Trophoblast cell (in vitro differentiated cells and primary cell): ENCODE results near the gene HOPX.

Experiments
- DNase-seq, 2 donors: peaks; one replicate each; pipeline ENCODE4 v3.0.0-alpha.2; 2016
- H2AFZ ChIP-seq: 2 replicates; pipeline ENCODE4 v1.6.1; 2013; ENCODE audit warnings: low read length, moderate library complexity, mild to moderate bottlenecking; ENCODE audit not compliant: insufficient read depth, poor library complexity
- H2AK5ac ChIP-seq: 2 replicates; pipeline ENCODE4 v1.6.1; 2013; ENCODE audit warnings: mild to moderate bottlenecking, low read length
- H2BK120ac ChIP-seq: 2 replicates; pipeline ENCODE4 v1.6.1; 2013; ENCODE audit warnings: low read length, mild to moderate bottlenecking, moderate library complexity; ENCODE audit not compliant: insufficient read depth, poor library complexity
- H2BK12ac ChIP-seq: 2 replicates; pipeline ENCODE4 v1.6.1; 2013; ENCODE audit warnings: mild to moderate bottlenecking, low read length, moderate library complexity
- H2BK5ac ChIP-seq: 2 replicates; pipeline ENCODE4 v1.6.1; 2013; ENCODE audit warnings: low read length, low read depth, moderate library complexity, mild to moderate bottlenecking; ENCODE audit not compliant: poor library complexity
- H3K14ac ChIP-seq: 2 replicates; pipeline ENCODE4 v1.6.1; 2013; ENCODE audit warnings: mild to moderate bottlenecking, low read length
- H3K18ac ChIP-seq: 2 replicates; pipeline ENCODE4 v1.6.1; 2013; ENCODE audit warnings: mild to moderate bottlenecking, low read length
- H3K23ac ChIP-seq: 2 replicates; pipeline ENCODE4 v1.6.1; 2013; ENCODE audit warnings: low read length
- H3K27ac ChIP-seq: 2 replicates; pipeline ENCODE4 v1.5.1; 2013; ENCODE audit warnings: low read depth, mild to moderate bottlenecking, inconsistent platforms, low read length, moderate library complexity
- H3K27me3 ChIP-seq: 2 replicates; pipeline ENCODE4 v1.6.1; 2013; ENCODE audit warnings: inconsistent platforms, mild to moderate bottlenecking, low read length, moderate library complexity; ENCODE audit not compliant: insufficient read depth
- H3K36me3 ChIP-seq, 2 experiments: 1 replicate in 1 of 2; 2 replicates in 1 of 2; pipeline ENCODE4 v1.6.1; 2013; ENCODE audit warnings: low read length in 2 of 2, mild to moderate bottlenecking in 2 of 2, moderate library complexity in 1 of 2; ENCODE audit not compliant: insufficient read depth in 2 of 2, control insufficient read depth in 1 of 2
- H3K4ac ChIP-seq: 2 replicates; pipeline ENCODE4 v1.6.1; 2013; ENCODE audit warnings: low read depth, mild to moderate bottlenecking, low read length, moderate library complexity
- H3K4me1 ChIP-seq, 2 experiments: 1 replicate in 1 of 2; 2 replicates in 1 of 2; pipeline ENCODE4 v1.6.1; 2013; ENCODE audit warnings: low read length in 2 of 2, mild to moderate bottlenecking in 2 of 2, moderate library complexity in 1 of 2; ENCODE audit not compliant: insufficient read depth in 2 of 2, control insufficient read depth in 1 of 2
- H3K4me2 ChIP-seq: 2 replicates; pipeline ENCODE4 v1.6.1; 2013; ENCODE audit warnings: inconsistent platforms, mild to moderate bottlenecking, low read length, moderate library complexity
- H3K4me3 ChIP-seq: 2 replicates; pipeline ENCODE4 v1.5.1; 2013; ENCODE audit warnings: mild to moderate bottlenecking, low read depth, low read length, inconsistent platforms
- H3K79me1 ChIP-seq: one replicate; pipeline ENCODE4 v1.6.1; 2013; ENCODE audit warnings: low read length
- H3K79me2 ChIP-seq: 2 replicates; pipeline ENCODE4 v1.6.1; 2013; ENCODE audit warnings: low read length, mild to moderate bottlenecking; ENCODE audit not compliant: control insufficient read depth, insufficient read depth, poor library complexity
- H3K9ac ChIP-seq: 2 replicates; pipeline ENCODE4 v1.6.1; 2013; ENCODE audit warnings: mild to moderate bottlenecking, low read length
- H3K9me3 ChIP-seq: 2 replicates; pipeline ENCODE4 v1.6.1; 2013; ENCODE audit warnings: low read depth, mild to moderate bottlenecking, control low read depth, inconsistent platforms, low read length; ENCODE audit not compliant: insufficient read depth
- H4K12ac ChIP-seq: 2 replicates; pipeline ENCODE4 v1.6.1; 2013; ENCODE audit warnings: low read depth, mild to moderate bottlenecking, low read length, moderate library complexity
- H4K8ac ChIP-seq: 2 replicates; pipeline ENCODE4 v1.6.1; 2013; ENCODE audit warnings: low read depth, mild to moderate bottlenecking, low read length, moderate library complexity
- H4K91ac ChIP-seq: one replicate; pipeline ENCODE4 v1.6.1; 2013; ENCODE audit warnings: low read depth, mild to moderate bottlenecking, low read length, moderate library complexity
- WGBS: extraction: QIAGEN DNeasy Blood & Tissue Kit; methylation state at CpG from one replicate; pipeline ENCODE4 v1.1.7; 2013; ENCODE audit warnings: missing lambda C conversion rate; ENCODE audit not compliant: insufficient read length, insufficient coverage; ENCODE audit errors: extremely low coverage; 5-methylcytosine and 5-hydroxymethylcytosine counted together

The HOPX gene

DNA sequence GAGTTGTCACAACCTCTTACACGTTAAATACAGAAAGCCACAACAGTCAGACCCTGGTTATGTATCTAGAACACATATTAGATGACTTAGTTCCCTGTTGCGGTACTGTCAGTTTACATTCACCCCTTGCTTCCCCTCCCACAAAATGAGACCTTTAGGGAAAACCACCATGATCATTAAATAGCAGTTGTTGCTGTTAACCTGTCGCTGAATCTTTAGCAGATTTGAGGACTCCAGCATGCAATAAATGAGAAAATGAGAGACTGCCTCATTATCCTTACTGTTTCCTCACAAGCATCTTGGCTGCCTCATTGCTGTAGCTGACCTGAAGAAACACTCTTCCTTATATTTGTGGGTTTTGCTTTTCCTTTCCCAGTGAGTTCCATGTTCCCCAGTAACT is 77.8 kb downstream of the HOPX start:
- no peak overlapping the region for H3K4ac ChIP-seq
- H4K12ac ChIP-seq, result no peak overlapping the region
- no peak overlapping the region for H3K27ac ChIP-seq
- H2BK120ac ChIP-seq, result no peak overlapping the region
- no peak overlapping the region for H2BK12ac ChIP-seq
- H3K4me2 ChIP-seq, result no peak overlapping the region
- H3K9me3 ChIP-seq, result no peaks in the 10 kb centered on the region
- H3K4me1 ChIP-seq, result no peaks in the 10 kb centered on the region
- H3K79me2 ChIP-seq, result no peaks in the 10 kb centered on the region
- no peak for DNase-seq
- WGBS, result no CpG with 5 or more reads among the region's 3 CpGs
- H2AK5ac ChIP-seq, result no peak overlapping the region
- H2AFZ ChIP-seq, result no peak overlapping the region
- H3K79me1 ChIP-seq, result no peaks in the 10 kb centered on the region
- peaks cover 9% of the 10 kb centered on the region for H3K27me3 ChIP-seq
- no peak overlapping the region for H3K23ac ChIP-seq
- no peak overlapping the region for H3K9ac ChIP-seq
- H2BK5ac ChIP-seq, result no peak overlapping the region
- no peak overlapping the region for H4K91ac ChIP-seq
- H3K14ac ChIP-seq, result no peak overlapping the region
- H4K8ac ChIP-seq, result no peak overlapping the region
- H3K36me3 ChIP-seq, result no peaks in the 10 kb centered on the region
- H3K4me3 ChIP-seq, result no peak overlapping the region
- no peak overlapping the region for H3K18ac ChIP-seq
